Vagina (tissue), 2 donors: Measurements from ENCODE around the gene MEX3A. TPM values are rescaled to one million over a fixed set of nuclear protein-coding genes. Genes with fewer than 3 reads are reported as not detected.
A peak's percentile ranks its signal among the peaks of the same experiment; 100 is the strongest.

ENCODE experiments used
- DNase-seq, 2 donors: peaks; one replicate each; pipeline ENCODE4 v3.0.0-alpha.2; 2017; ENCODE audit errors: extremely low spot score in 2 of 2
- H3K27ac ChIP-seq: fragments of 200-600 bp; sonication (generic); one replicate; pipeline ENCODE4 v1.5.1; 2019
- H3K27me3 ChIP-seq: fragments of 200-600 bp; sonication (generic); one replicate; pipeline ENCODE4 v1.5.1; 2019
- H3K36me3 ChIP-seq, 2 donors: fragments of 200-600 bp; sonication (generic); one replicate each; pipeline ENCODE4 v1.5.1; 2017 to 2019
- H3K4me1 ChIP-seq: fragments of 200-600 bp; sonication (generic); one replicate; pipeline ENCODE4 v1.5.1; 2019
- H3K4me3 ChIP-seq, 2 donors: fragments of 200-600 bp; sonication (generic); 1 replicate in 1 of 2; 2 replicates in 1 of 2; pipeline ENCODE4 v1.5.1; 2016 to 2019
- H3K9me3 ChIP-seq: fragments of 200-600 bp; sonication (generic); one replicate; pipeline ENCODE4 v1.5.1; 2019
- POLR2A ChIP-seq, 2 donors: fragments of 450-650 bp; IDR thresholded peaks; one replicate each; pipeline ENCODE4 v1.6.1; 2017; ENCODE audit warnings: antibody characterized with exemption in 2 of 2, mild to moderate bottlenecking in 2 of 2, moderate library complexity in 2 of 2
- POLR2AphosphoS5 ChIP-seq, 2 donors: sonication (generic); formaldehyde crosslinking; IDR thresholded peaks; one replicate each; pipeline ENCODE4 v1.9.0; 2017; ENCODE audit warnings: antibody characterized with exemption in 2 of 2, mild to moderate bottlenecking in 2 of 2, low read depth in 1 of 2; ENCODE audit not compliant: insufficient read depth in 1 of 2
- intact Hi-C: fragments of 100-400 bp; cut with DNase I; formaldehyde crosslinking; loops from one replicate; pipeline ENCODE4 v1.15.1; 2023
- total RNA-seq: library from RNA; depleted of rRNA; stranded (reverse); fragments of >200 nt; gene quantifications from one replicate; pipeline ENCODE4 v1.2.3, GENCODE V29; 2016
- TF ChIP-seq, protein P1 (sequence below), 3 experiments: fragments of 450-650 bp in 2 of 3; fragments of 200-600 bp in 1 of 3; sonication (generic) in 1 of 3; IDR thresholded peaks; one replicate each; pipeline ENCODE4 v1.5.1; 2017 to 2019; ENCODE audit warnings: antibody characterized with exemption in 3 of 3, mild to moderate bottlenecking in 2 of 3, moderate library complexity in 2 of 3

The MEX3A gene
- total RNA-seq, 1 donor from 2014 or later, result 1.2 TPM

- Histone ChIP-seq H3K27me3 (no peaks in the 10 kb centered on the region), H3K4me1 (peaks cover 18% of the 10 kb centered on the region), H3K27ac (peak overlapping the region; percentile 34), H3K4me3 (peak overlapping the region; percentile 53 to 77), H3K9me3 (no peaks in the 10 kb centered on the region), H3K36me3 (no peaks in the 10 kb centered on the region)
- TF ChIP-seq, protein P1, sequence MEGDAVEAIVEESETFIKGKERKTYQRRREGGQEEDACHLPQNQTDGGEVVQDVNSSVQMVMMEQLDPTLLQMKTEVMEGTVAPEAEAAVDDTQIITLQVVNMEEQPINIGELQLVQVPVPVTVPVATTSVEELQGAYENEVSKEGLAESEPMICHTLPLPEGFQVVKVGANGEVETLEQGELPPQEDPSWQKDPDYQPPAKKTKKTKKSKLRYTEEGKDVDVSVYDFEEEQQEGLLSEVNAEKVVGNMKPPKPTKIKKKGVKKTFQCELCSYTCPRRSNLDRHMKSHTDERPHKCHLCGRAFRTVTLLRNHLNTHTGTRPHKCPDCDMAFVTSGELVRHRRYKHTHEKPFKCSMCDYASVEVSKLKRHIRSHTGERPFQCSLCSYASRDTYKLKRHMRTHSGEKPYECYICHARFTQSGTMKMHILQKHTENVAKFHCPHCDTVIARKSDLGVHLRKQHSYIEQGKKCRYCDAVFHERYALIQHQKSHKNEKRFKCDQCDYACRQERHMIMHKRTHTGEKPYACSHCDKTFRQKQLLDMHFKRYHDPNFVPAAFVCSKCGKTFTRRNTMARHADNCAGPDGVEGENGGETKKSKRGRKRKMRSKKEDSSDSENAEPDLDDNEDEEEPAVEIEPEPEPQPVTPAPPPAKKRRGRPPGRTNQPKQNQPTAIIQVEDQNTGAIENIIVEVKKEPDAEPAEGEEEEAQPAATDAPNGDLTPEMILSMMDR (IDR thresholded peaks at IDR 0.05), result no peak
- TF ChIP-seq POLR2AphosphoS5 (IDR thresholded peaks at IDR 0.05; ENCODE audit: insufficient read depth in 1 of 2, low read depth in 1 of 2), result no peak
- no peak for TF ChIP-seq POLR2A (IDR thresholded peaks at IDR 0.05)
- intact Hi-C loops, result no loop called here
- no peak for DNase-seq
These were observed 6.5 kb downstream of the MEX3A start for GRCh38 chr1:156075775-156076204.

- H3K27me3 ChIP-seq, result no peaks in the 10 kb centered on the region
- no peak overlapping the region for H3K27ac ChIP-seq
- TF ChIP-seq, protein P1 (IDR thresholded peaks at IDR 0.05), result no peak
- no peaks in the 10 kb centered on the region for H3K9me3 ChIP-seq
- H3K4me3 ChIP-seq, result no peak overlapping the region
- intact Hi-C loops, result no loop called here
- H3K4me1 ChIP-seq, result peaks cover 13% of the 10 kb centered on the region
- no peaks in the 10 kb centered on the region for H3K36me3 ChIP-seq
- DNase-seq, result no peak
These were observed 7.1 kb downstream of the MEX3A start for GRCh38 chr1:156075162-156075561.

- Histone ChIP-seq H3K27me3 (no peaks in the 10 kb centered on the region), H3K9me3 (no peaks in the 10 kb centered on the region), H3K4me3 (no peak overlapping the region), H3K36me3 (no peaks in the 10 kb centered on the region), H3K4me1 (peaks cover 13% of the 10 kb centered on the region), H3K27ac (no peak overlapping the region)
- no peak for TF ChIP-seq POLR2AphosphoS5 (IDR thresholded peaks at IDR 0.05; ENCODE audit: insufficient read depth in 1 of 2, low read depth in 1 of 2)
- TF ChIP-seq, protein P1 (IDR thresholded peaks at IDR 0.05), result no peak
- TF ChIP-seq POLR2A (IDR thresholded peaks at IDR 0.05), result no peak
- no peak for DNase-seq
- intact Hi-C loops, result no loop called here
These were observed 7.6 kb downstream of the MEX3A start for GRCh38 chr1:156074661-156075060.

- no peak for TF ChIP-seq POLR2AphosphoS5 (IDR thresholded peaks at IDR 0.05; ENCODE audit: insufficient read depth in 1 of 2, low read depth in 1 of 2)
- TF ChIP-seq POLR2A (IDR thresholded peaks at IDR 0.05), result no peak
- TF ChIP-seq, protein P1 (IDR thresholded peaks at IDR 0.05), result no peak
- no peak overlapping the region for H3K4me3 ChIP-seq
- H3K9me3 ChIP-seq, result no peaks in the 10 kb centered on the region
- H3K27ac ChIP-seq, result no peak overlapping the region
- no peaks in the 10 kb centered on the region for H3K27me3 ChIP-seq
- DNase-seq, result no peak
- peaks cover 13% of the 10 kb centered on the region for H3K4me1 ChIP-seq
- intact Hi-C loops, result no loop called here
- H3K36me3 ChIP-seq, result no peaks in the 10 kb centered on the region
These were observed 8.5 kb downstream of the MEX3A start for GRCh38 chr1:156073740-156074139.

DNA sequence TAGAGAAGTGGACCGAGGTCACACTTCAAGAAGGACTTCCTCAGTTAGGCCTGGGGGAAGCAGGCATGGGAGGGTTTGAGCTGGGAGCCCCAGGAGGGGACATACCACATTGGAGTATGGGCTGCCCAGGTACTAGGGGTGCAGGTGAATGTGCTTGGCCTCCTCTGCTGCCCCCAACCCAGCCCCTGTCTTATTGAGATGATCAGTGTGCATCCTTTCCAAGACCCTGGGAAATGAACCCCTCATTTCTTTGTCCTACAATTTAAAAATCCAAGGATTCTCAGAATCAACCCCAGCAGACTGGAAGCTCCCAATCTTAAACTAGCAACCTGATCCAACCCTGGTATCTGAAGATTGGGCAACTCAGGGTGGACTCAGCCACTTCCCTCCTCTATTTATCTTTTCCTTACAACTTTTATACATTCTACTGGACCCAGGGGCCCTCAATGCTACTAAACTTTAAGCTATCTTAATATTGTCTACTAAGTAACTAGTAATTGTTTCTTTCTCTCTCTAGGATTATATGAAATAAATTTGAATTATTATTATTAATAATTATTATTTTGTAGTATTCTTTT lies 9.1 kb downstream of the MEX3A start:
- Histone ChIP-seq H3K4me3 (no peak overlapping the region), H3K4me1 (peaks cover 13% of the 10 kb centered on the region), H3K27me3 (no peaks in the 10 kb centered on the region), H3K27ac (no peak overlapping the region), H3K36me3 (no peaks in the 10 kb centered on the region), H3K9me3 (no peaks in the 10 kb centered on the region)
- TF ChIP-seq, protein P1 (IDR thresholded peaks at IDR 0.05), result no peak
- no peak for TF ChIP-seq POLR2AphosphoS5 (IDR thresholded peaks at IDR 0.05; ENCODE audit: insufficient read depth in 1 of 2, low read depth in 1 of 2)
- TF ChIP-seq POLR2A (IDR thresholded peaks at IDR 0.05), result no peak
- no peak for DNase-seq
- intact Hi-C loops, result no loop called here
